ENCODE results near the gene SMAD7.

- TF ChIP-seq CTCF (IDR thresholded peaks at IDR 0.05) (no peak), EP300 (IDR thresholded peaks at IDR 0.05) (no peak), POLR2AphosphoS5 (IDR thresholded peaks at IDR 0.05) (peak in 2 of 4 donors; percentile 32 to 47)
Measured at GRCh38 chr18:48994044-48994651, 43.4 kb upstream of the SMAD7 start.
